Lower leg skin (tissue), 3 donors: ENCODE measurements around the gene TARDBP.

Experiments used
- POLR2A ChIP-seq, 2 donors: fragments of 450-650 bp; IDR thresholded peaks; one replicate each; pipeline ENCODE4 v1.6.1; 2016 to 2017; ENCODE audit warnings: antibody characterized with exemption in 2 of 2, mild to moderate bottlenecking in 1 of 2, moderate library complexity in 1 of 2
- TF ChIP-seq, protein P1 (sequence below), 3 donors: fragments of 450-650 bp; IDR thresholded peaks; one replicate each; pipeline ENCODE4 v1.5.1; 2016; ENCODE audit warnings: antibody characterized with exemption in 3 of 3, mild to moderate bottlenecking in 3 of 3, moderate library complexity in 2 of 3

DNA sequence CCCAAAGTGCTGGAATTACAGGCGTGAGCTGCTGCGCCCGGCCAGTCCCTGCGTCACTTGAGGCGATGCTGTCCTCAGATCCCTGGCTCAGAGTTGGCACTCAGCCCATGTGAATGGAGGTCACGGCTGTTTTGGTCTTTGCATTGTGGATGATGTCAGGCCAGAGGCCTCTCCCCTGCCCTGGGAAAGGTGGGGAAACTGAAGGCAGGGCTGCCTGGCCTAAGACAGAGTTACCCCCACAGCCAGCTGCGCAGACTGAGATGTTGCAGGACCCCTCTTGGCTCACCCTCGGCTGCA, 33.8 kb downstream of the TARDBP start:
- TF ChIP-seq, protein P1, sequence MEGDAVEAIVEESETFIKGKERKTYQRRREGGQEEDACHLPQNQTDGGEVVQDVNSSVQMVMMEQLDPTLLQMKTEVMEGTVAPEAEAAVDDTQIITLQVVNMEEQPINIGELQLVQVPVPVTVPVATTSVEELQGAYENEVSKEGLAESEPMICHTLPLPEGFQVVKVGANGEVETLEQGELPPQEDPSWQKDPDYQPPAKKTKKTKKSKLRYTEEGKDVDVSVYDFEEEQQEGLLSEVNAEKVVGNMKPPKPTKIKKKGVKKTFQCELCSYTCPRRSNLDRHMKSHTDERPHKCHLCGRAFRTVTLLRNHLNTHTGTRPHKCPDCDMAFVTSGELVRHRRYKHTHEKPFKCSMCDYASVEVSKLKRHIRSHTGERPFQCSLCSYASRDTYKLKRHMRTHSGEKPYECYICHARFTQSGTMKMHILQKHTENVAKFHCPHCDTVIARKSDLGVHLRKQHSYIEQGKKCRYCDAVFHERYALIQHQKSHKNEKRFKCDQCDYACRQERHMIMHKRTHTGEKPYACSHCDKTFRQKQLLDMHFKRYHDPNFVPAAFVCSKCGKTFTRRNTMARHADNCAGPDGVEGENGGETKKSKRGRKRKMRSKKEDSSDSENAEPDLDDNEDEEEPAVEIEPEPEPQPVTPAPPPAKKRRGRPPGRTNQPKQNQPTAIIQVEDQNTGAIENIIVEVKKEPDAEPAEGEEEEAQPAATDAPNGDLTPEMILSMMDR (IDR thresholded peaks at IDR 0.05) = no peak
- no peak for TF ChIP-seq POLR2A (IDR thresholded peaks at IDR 0.05)
